SK-N-DZ (cell line): Measurements from ENCODE around the gene CTU1. TPM values are rescaled to one million over a fixed set of nuclear protein-coding genes. Genes with fewer than 3 reads are reported as not detected.
A peak's percentile ranks its signal among the peaks of the same experiment; 100 is the strongest.
"Not testable (repeated sequence)": the region's sequence is repeated elsewhere in the genome, so short reads cannot be mapped to it uniquely, and the experiment has no call there.

Experiments
- DNase-seq: peaks from one replicate; pipeline ENCODE4 v3.0.0-alpha.2; 2015; ENCODE audit warnings: low spot score
- polyA plus RNA-seq, 2 experiments: library from polyadenylated mRNA; depleted of rRNA; stranded (reverse); fragments of >200 nt; gene quantifications; 2 replicates each; pipeline ENCODE4 v1.2.3, GENCODE V29; 2014

Gene CTU1
- 3.9 and 11.5 TPM in 2 replicates for polyA plus RNA-seq (2014; cell fraction: cytosol; rRNA removed)
- 12.4 and 20.1 TPM in 2 replicates for polyA plus RNA-seq (2014; cell fraction: nucleus; rRNA removed)

GRCh38 chr19:51108066-51108804 lies at the start of gene CTU1:
Gene CTU1, minus strand, starts transcription at chr19:51108409. Its CDS starts 3,840 bp downstream, at chr19:51104569.
- DNase-seq: peak; percentile 97

DNA sequence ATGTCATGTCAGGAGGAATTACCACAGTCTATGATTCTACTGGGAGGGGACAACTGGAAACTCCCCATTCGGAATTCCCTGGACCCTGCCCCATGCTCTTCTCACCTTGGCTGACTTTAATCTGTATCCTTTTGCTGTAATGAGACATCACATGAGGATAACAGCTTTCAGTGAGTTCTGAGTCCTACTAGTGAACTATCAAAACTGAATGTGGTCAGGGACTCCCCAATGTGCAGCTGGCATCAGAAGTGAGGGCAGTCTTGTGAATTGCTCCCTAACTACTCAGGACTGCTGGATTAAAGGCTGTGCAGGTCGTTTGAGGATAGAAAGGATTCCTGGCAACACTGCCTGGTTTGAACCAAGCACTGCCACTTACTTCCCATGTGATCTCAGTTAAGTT lies 49.1 kb upstream of the CTU1 start:
- no peak for DNase-seq

GRCh38 chr19:51156710-51157109 lies 48.5 kb upstream of the CTU1 start:
- DNase-seq: no peak

DNA sequence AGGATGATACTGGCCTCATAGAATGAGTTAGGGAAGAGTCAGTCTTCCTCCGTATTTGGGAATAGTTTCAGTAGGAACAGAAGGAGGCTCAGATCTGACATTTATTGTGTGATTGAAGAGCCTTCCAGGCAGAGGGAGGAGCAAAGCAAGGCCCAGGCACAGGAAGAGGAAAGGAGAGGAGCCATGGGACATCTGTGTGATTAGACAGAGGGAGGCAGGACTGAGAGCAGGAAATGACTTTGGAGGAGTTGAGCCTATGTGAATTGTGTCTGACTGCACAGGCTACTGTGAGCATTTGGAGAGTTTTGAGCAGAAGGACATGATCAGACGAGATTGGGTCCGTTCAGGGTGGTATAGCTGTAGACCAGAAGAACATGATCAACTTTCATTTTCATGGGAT lies 42.4 kb upstream of the CTU1 start:
- DNase-seq: no peak

GRCh38 chr19:51148580-51148979 lies 40.4 kb upstream of the CTU1 start:
- no peak for DNase-seq

DNA sequence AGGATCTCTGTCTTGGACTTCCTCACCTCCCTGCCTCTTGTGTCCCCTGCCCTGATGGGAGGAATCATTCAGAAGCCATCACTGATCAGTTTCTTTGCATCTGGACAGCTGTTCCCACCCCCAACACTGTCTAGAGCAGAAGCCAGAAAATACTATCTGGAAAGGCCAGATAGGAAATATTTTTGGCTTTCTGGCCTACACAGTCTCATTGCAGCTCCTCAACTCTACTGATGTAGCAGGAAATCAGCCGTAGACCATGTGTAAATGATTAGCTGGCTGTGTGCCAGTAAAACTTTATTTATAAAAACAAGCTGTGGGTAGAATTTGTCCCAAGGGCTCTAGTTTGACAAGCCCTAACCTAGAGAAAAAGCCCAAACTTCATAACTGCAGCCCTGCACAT lies 39.5 kb upstream of the CTU1 start:
- no peak for DNase-seq

- DNase-seq: no peak
Observed at GRCh38 chr19:51146751-51147150, 38.5 kb upstream of the CTU1 start.

- no peak for DNase-seq
Observed at GRCh38 chr19:51145916-51146493, 37.8 kb upstream of the CTU1 start.

DNA sequence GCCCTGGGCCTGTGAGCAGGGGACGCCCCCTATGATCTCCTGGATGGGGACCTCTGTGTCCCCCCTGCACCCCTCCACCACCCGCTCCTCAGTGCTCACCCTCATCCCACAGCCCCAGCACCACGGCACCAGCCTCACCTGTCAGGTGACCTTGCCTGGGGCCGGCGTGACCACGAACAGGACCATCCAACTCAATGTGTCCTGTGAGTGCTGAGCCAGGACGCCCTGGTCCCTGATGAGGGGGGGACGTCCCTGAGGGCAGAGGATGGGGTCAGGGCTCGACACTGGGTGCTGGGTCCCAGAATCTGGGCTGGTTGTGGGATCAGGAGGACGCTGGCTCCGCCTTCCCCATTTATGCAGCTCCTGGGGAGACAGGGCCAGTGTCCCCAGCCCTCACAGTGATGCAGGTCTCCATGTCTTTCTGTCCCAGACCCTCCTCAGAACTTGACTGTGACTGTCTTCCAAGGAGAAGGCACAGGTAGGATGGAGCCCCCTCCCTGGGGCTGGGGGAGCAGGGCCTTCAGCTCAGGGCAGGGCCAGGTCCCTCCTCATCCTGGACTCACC lies 36.4 kb upstream of the CTU1 start:
- no peak for DNase-seq

DNA sequence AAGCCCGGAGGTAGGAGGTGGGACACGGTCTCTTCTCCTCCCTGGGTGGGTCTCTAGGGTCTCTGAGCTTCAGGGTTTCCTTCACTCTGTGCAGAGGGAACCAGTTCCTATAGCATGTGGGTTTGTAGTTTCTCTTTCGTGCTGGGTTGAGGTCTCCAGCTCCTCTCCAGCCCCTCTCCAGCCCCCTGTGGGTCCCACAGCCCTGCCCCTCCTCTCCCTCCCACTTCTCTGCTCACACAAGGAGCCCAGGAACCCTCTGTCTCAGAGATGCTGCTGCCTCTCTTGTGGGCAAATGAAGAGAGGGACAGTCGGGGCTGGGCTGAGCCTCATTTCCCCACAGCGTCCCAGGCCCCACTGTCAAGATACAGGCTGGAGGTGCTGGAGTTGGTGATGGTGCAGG lies 35.3 kb upstream of the CTU1 start:
- DNase-seq: no peak

DNA sequence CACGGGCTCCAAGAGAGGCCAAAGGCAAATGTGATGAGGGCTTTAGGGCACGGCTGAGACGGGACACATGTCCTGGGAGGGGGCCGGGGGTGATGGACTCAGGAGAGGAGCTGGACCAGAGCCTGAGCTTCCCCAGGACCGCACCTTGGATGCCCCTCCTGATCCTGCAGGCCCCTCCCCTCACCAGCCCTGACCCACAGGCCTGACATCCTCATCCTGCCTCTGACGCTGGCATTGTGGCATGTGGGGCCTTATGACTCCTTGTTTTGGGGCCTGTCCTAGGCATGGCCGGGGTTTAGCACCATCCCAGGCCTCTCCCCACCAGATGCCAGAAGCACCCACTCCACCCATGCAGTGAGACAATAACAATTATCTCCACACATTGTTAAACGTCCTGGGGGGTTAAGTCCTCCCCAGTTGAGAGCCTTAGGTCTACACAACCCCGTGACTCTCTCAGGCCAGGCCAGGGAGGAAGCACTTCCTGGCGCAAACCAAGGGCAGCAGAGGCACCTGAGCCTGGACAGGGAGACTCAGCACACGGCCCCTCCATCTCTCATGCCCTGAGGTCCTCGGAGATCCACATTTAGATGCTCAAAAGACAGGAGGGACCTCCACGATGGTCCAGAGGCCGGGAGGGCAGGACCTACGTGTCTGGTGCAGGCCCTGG lies 34.7 kb upstream of the CTU1 start:
- not testable (repeated sequence) for DNase-seq

DNA sequence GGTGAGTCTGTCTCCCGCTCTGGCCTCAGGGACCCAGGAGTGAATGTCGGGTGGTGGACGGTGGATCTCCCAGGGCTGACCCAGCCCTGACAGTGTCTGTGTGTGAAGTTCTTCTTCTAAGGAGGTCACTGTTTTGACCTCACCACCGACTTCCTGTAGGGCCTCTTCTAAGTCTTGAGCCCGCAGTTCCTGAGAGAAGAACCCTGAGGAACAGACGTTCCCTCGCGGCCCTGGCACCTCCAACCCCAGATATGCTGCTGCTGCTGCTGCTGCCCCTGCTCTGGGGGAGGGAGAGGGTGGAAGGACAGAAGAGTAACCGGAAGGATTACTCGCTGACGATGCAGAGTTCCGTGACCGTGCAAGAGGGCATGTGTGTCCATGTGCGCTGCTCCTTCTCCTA lies 33.9 kb upstream of the CTU1 start, which contains the start of gene SIGLEC7:
TSS of gene SIGLEC7 (plus strand) at position 183 of the 400 bp plus-strand sequence. CDS start at position 252, 69 bp downstream.
- no peak for DNase-seq

DNA sequence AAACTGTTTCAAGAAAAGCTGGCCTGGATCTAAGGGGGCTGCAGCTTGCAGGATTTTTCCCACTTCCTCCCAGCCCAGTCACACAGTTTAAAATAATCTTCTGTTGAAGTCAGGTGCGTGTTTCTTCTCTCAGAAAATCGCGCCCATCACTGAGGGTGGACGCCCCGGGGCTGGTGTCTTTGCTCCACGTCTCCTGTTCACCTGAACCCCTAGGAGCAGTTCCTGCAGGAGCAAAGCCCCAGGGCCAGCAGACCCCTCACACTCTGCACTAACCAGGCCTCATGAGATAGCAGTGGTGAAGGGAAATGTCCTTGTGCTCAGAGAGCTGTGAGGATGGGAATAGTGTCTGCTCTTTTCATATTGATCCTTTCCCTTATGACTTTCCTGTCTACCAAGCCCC lies 33.0 kb upstream of the CTU1 start:
- no peak for DNase-seq

DNA sequence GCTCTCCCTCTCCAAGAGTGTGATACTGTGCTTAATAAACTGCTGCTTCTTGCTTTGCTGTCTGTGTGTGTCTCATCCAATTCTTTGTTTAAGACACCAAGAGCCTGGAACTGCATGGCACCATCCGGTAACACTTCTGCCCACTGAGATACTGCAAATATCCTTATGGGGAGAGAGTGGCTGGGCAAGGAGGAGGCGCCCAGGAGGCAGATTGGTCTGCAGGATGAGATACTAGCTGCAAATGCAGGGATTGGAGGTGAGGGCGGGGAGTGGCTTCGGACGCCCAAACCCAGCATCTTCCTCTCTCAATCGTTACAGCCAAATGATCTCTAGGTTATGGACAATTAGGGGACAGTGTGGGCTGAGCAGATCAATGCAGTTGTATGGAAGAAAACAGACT lies 32.2 kb upstream of the CTU1 start:
- no peak for DNase-seq

GRCh38 chr19:51139299-51140014 lies 31.2 kb upstream of the CTU1 start:
- no peak for DNase-seq

GRCh38 chr19:51138549-51138979 lies 30.4 kb upstream of the CTU1 start:
- DNase-seq: no peak

DNA sequence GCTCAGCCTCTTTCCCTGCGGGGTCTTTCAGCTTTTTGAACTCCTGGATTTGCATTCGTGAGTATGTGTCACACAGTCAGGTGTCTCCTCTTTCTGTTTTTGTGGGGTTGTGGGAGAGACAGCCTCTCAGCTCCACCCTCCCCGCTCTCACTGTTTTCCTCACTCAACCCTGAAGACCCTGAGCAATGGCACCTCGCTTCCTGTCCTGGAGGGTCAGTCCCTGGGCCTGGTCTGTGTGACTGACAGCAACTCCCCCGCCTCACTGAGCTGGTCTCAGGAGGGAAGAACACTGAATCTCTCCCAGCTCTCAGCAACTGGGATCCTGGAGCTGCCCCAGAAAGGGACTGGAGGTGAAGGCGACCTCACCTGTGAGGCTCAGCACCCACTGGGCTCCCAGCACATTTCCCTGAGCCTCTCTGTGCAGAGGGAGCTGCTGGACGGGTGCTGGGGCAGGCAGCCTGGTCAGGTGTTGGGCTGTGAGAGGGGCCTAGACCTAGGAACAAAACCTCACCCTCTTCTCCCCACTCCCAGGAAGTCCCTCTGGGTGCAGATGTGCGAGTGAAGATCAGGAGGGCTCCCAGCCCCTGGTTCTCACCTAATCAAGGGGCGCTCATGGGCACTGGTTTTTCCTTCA lies 29.7 kb upstream of the CTU1 start:
- DNase-seq: no peak

GRCh38 chr19:51136851-51137551 lies 28.8 kb upstream of the CTU1 start:
- DNase-seq: no peak

DNA sequence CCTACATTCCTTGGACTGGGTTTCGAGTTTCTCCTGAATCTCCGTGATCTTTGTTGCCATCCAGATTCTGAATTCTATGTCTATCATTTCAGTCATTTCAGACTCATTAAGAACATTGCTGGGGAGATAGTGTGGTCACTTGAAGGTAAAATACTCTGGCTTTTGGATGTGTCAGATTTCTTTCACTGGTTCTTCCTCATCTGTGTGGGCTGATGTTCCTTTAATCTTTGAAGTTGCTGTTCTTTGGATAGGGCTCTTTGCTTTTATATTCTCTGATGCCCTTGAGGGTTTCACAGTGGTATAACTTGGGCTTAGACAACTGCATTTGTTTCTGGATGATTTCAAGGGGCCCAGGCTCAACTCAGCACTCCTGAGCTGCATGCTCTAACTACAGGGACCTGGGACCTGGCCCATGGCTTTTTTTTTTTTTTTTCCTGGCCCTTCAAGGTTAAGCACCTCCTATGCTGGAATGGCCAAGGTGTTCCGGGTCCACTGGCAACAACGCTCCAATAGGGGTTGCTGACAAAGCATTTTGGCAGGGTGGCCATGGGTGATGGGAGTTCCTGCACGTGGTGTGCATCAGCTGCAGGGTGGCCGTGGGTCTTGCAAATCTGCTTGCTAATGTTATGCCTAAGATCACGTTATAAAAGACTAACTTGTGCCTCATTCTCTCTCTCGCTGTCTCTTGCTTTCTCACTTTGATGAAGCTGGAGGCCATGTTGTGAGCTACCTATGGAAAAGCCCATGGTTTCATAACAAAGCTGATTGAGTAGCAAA lies 28.0 kb upstream of the CTU1 start:
- DNase-seq: no peak

DNA sequence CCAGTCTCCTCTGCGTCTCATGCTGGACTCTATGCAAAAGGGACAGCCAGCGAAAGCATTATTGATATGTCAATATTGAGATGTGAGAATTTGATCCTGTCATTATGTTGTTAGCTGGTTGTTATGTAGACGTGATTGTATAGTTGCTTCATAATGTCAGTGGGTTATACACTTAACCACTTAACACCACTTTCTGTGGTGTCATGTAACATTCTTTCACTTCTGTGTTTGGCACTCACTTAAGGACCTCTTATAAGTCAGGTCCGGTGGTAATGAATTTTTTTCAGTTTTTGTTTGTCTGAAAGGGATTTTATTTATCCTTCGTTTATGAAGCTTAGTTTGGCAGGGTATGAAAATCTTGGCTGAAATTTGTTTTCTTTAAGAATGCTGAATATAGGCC lies 26.8 kb upstream of the CTU1 start:
- DNase-seq: no peak
